Pancreas (tissue), 10 donors: ENCODE measurements around the gene MEG3. TPM values are rescaled to one million over a fixed set of nuclear protein-coding genes. Genes with fewer than 3 reads are reported as not detected.

Experiments used
- ATAC-seq, 4 donors: fragments of 200-7000 bp; cut with Tn5 transposase; one replicate each; pipeline versions ENCODE4 v1.8.0 to v1.9.1; 2020; ENCODE audit warnings: mild to moderate bottlenecking in 4 of 4, moderate library complexity in 4 of 4
- DNase-seq, 6 donors: peaks; one replicate each; pipeline ENCODE4 v3.0.0-alpha.2; 2020
- FAIRE-seq: peaks from 2 replicates; lab custom pipeline; 2012; peaks lifted over from hg19 to GRCh38; lab: Jason Lieb, UNC
- H3K27ac ChIP-seq, 4 donors: fragments of 200-600 bp; sonication (generic); 1 replicate in 3 of 4; 2 replicates in 1 of 4; pipeline versions ENCODE4 v1.5.0 to v1.8.0; 2020
- H3K27me3 ChIP-seq, 4 donors: fragments of 200-600 bp; one replicate each; pipeline ENCODE4 v1.8.0; 2021
- H3K36me3 ChIP-seq, 3 donors: fragments of 200-600 bp; sonication (generic) in 1 of 3; one replicate each; pipeline versions ENCODE4 v1.5.0 to v1.8.0; 2020 to 2021
- H3K4me1 ChIP-seq, 3 donors: fragments of 200-600 bp; one replicate each; pipeline ENCODE4 v1.8.0; 2021
- H3K4me3 ChIP-seq, 4 donors: fragments of 200-600 bp; sonication (generic) in 2 of 4; one replicate each; pipeline versions ENCODE4 v1.5.0 to v1.8.0; 2020 to 2021
- H3K9me3 ChIP-seq, 4 donors: fragments of 200-600 bp; one replicate each; pipeline ENCODE4 v1.8.0; 2021
- CTCF ChIP-seq, 4 donors: fragments of 200-600 bp; sonication (generic) in 3 of 4; IDR thresholded peaks; one replicate each; pipeline versions ENCODE4 v1.5.0 to v1.8.0; 2021; ENCODE audit warnings: antibody characterized with exemption in 4 of 4
- WGBS, 2 donors: extraction: QIAGEN DNeasy Blood & Tissue Kit; methylation state at CpG; one replicate each; pipeline ENCODE4 v1.1.7; 2013; 5-methylcytosine and 5-hydroxymethylcytosine counted together
- intact Hi-C, 3 donors: fragments of 100-400 bp; cut with DNase I; formaldehyde crosslinking; loops; one replicate each; pipeline versions ENCODE4 v1.11.1 to v1.14.2; 2022
- polyA plus RNA-seq, 2 donors: library from polyadenylated mRNA; stranded (reverse); fragments of 200-250 nt; gene quantifications; one replicate each; pipeline ENCODE4 v1.2.3, GENCODE V29; 2013
- total RNA-seq, 6 donors: library from RNA; stranded (reverse); fragmentation: NEBNext Ultra II Directional in 4 of 6; extraction: Animal tissue kit (Norgen Biotek cat#: 25700) in 4 of 6; gene quantifications; one replicate each; pipeline versions ENCODE4 v1.2.1 to v1.2.4, GENCODE V29; 2021 to 2023
- donor health status: healthy with polysubstance abuse.
- donor health status: DM: no; HTN: no; CAD: no; lungs with moderate emphysema.
- donor health status: DM: no; HTN: no; CAD: no.
- donor health status: control.
- donor health status: control.
- donor health status: Bipolar disorder and iron deficiency.
- donor health status: DM: yes; HTN: yes; CAD: no.
- donor health status: DM: no; HTN: no; CAD: no.
- donor health status: DM: no; HTN: no; CAD: no.
- donor health status: DM: yes; HTN: yes; CAD: no.

The MEG3 gene
- total and polyA plus RNA-seq, 8 donors, result 78.8 to 1,150 (median 332) TPM

DNA sequence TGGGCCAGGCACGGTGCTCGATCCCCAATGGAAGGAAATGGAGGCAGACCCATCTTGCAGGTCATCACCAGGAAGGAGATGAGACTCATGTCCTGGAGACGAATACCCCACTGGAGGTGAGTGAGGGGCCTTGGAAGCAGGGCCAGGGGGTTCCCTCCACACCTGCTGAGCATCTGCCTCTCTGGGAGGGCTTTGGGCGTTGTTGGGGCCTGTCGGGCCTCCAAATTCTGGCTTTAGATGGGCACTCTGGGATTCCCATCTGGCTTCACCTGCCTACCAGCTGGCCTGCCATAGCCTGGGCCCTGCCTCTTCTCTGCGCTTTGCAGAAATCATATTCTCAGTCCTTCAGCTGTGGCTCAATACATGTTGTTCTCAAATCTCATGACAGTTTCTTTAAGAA is 63.7 kb downstream of the MEG3 start:
- no peak for ATAC-seq
- 90 to 96% methylated on average over 6 of the region's 6 CpGs for WGBS, 2 donors
- Histone ChIP-seq H3K36me3 (no peaks in the 10 kb centered on the region), H3K27me3 (no peaks in the 10 kb centered on the region), H3K4me1 (peaks cover 0 to 4% (median 0%) of the 10 kb centered on the region in 3 donors), H3K27ac (no peak overlapping the region), H3K4me3 (no peak overlapping the region), H3K9me3 (no peaks in the 10 kb centered on the region)
- no peak for TF ChIP-seq CTCF (IDR thresholded peaks at IDR 0.05)
- FAIRE-seq, result no peak
- peak in 1 of 6 donors; percentile 32 for DNase-seq
- intact Hi-C loops, result no loop called here

GRCh38 chr14:100890061-100890850 is 64.3 kb downstream of the MEG3 start:
- intact Hi-C loops, result no loop called here
- H3K4me1 ChIP-seq, result peaks cover 0 to 4% (median 0%) of the 10 kb centered on the region in 3 donors
- no peak for TF ChIP-seq CTCF (IDR thresholded peaks at IDR 0.05)
- H3K9me3 ChIP-seq, result no peaks in the 10 kb centered on the region
- DNase-seq (peak in 2 of 6 donors; percentile 33 to 45), FAIRE-seq (no peak), ATAC-seq (no peak)
- no peaks in the 10 kb centered on the region for H3K36me3 ChIP-seq
- WGBS, 2 donors, result 79 to 90% methylated on average over 8 of the region's 8 CpGs
- H3K4me3 ChIP-seq, result no peak overlapping the region
- no peak overlapping the region for H3K27ac ChIP-seq
- H3K27me3 ChIP-seq, result no peaks in the 10 kb centered on the region

DNA sequence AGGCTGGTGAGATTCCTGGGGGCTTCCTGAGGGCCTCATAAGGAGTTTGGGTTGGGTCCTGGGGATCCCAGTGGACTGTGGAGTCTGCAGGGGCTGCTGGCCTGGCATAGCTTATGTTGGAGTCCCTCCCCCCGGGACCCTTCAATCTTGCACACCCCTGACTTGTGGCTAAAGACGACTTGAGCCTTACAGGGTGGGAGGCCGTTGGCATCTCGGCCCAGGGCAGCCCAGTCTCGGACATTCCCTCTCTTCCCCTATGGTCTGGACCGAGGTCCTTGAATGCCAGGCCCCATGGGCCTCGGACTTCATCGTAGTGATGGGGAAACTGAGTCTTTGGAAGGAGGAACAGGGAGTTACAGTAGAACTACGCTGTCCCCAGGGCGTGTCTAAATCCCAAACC is 65.1 kb downstream of the MEG3 start:
- TF ChIP-seq CTCF (IDR thresholded peaks at IDR 0.05), result no peak

DNA sequence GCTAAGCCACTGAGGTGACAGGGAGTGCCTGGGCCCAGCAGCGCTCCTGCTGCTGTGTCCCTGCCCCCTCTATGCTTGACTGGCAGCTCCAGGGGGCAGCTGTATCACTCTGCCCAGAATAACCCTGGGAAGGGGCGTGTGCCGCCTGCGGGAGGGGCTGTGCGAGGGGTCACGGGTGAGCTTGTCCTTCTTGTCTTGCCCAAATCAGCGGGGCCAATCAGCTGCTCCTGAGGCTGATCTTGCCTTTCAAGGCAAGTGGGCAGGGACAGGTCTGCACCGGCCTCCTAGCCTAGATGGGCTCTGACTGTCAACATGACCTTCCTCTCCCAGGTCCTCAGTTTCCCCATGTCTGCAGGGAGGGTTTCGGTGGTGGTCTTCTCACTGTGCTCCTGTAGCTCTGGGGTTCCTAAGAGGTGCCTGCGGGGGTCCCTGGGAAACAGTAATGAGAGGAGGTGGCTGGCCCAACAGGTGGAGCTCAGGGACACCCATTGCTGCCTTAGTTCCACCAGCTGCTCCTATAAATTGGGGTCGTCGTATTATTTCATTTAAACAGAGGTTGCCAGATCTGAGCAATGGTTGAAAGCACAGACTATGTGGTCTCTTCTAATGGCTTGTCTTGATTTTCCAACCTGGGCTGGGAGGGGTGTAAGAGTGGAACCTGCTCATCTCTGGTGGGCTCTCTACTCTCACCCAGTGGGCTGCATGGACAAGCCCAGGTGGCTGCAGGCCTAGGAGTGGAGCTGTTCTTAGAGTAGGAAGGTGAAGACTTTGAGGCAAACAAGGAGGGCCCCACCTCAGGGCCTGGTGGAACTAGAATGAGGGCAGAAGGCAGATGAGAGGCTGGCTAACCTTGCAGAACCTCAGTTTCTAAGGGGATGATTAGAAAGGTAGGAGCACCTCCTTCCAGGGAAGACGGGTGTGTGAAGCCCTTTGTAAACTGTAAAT is 65.9 kb downstream of the MEG3 start:
- H3K9me3 ChIP-seq, result no peaks in the 10 kb centered on the region
- H3K27ac ChIP-seq, result no peak overlapping the region
- no peak overlapping the region for H3K4me3 ChIP-seq
- no peak for ATAC-seq
- H3K36me3 ChIP-seq, result no peaks in the 10 kb centered on the region
- no peak for TF ChIP-seq CTCF (IDR thresholded peaks at IDR 0.05)
- 89 to 90% methylated on average over 13 of the region's 13 CpGs for WGBS, 2 donors
- DNase-seq, result peak in 2 of 6 donors; percentile 9 to 43
- H3K4me1 ChIP-seq, result peaks cover 0 to 4% (median 0%) of the 10 kb centered on the region in 3 donors
- intact Hi-C loops, result no loop called here
- H3K27me3 ChIP-seq, result no peaks in the 10 kb centered on the region
- FAIRE-seq, result no peak

More for the DNA sequence above, 65.1 kb downstream of the MEG3 start:
- Histone ChIP-seq H3K27me3 (no peaks in the 10 kb centered on the region), H3K36me3 (no peaks in the 10 kb centered on the region), H3K27ac (no peak overlapping the region), H3K9me3 (no peaks in the 10 kb centered on the region), H3K4me3 (no peak overlapping the region), H3K4me1 (peaks cover 0 to 4% (median 0%) of the 10 kb centered on the region in 3 donors)
- no peak for ATAC-seq
- intact Hi-C loops, result no loop called here
- peak in 2 of 6 donors; percentile 32 to 36 for DNase-seq
- WGBS, 2 donors, result 79 to 95% methylated on average over 10 of the region's 10 CpGs
- no peak for FAIRE-seq
